HEK293T (cell line): ENCODE data around the gene PBX4.
A peak's percentile ranks its signal among the peaks of the same experiment; 100 is the strongest.
"Not testable (repeated sequence)": the region's sequence is repeated elsewhere in the genome, so short reads cannot be mapped to it uniquely, and the experiment has no call there.

ENCODE experiments used
- CTCF ChIA-PET: fragments of 350-600 bp; formaldehyde crosslinking; extraction: SDS; loops from one replicate; lab custom pipeline; 2021; ENCODE audit warnings: antibody characterized with exemption, inconsistent platforms; lab: Yijun Ruan, JAX
- POLR2A ChIA-PET: fragments of 350-600 bp; formaldehyde crosslinking; extraction: SDS; loops from one replicate; lab custom pipeline; 2020; ENCODE audit warnings: antibody characterized with exemption, inconsistent platforms; lab: Yijun Ruan, JAX
- DNase-seq: peaks from one replicate; pipeline ENCODE4 v3.0.0; 2012; ENCODE audit warnings: mixed read lengths; ENCODE audit errors: extremely low spot score
- ARNT ChIP-seq: fragments of 450-650 bp; IDR thresholded peaks from 2 replicates; pipeline ENCODE4 v1.6.1; 2017; ENCODE audit warnings: mild to moderate bottlenecking
- BHLHE40 ChIP-seq: fragments of 450-650 bp; IDR thresholded peaks from 2 replicates; pipeline ENCODE4 v1.6.1; 2016; ENCODE audit warnings: mild to moderate bottlenecking, moderate library complexity, borderline replicate concordance
- CTBP1 ChIP-seq: fragments of 450-650 bp; IDR thresholded peaks from 2 replicates; pipeline ENCODE4 v1.6.1; 2016; ENCODE audit warnings: borderline replicate concordance
- ELF4 ChIP-seq: fragments of 450-650 bp; IDR thresholded peaks from 2 replicates; pipeline ENCODE4 v1.6.1; 2017; ENCODE audit warnings: antibody characterized with exemption
- FOXA1 ChIP-seq: fragments of 450-650 bp; IDR thresholded peaks from 2 replicates; pipeline ENCODE4 v1.6.1; 2016; ENCODE audit warnings: mild to moderate bottlenecking
- FOXK2 ChIP-seq: fragments of 450-650 bp; IDR thresholded peaks from 2 replicates; pipeline ENCODE4 v1.6.1; 2016; ENCODE audit warnings: mild to moderate bottlenecking
- FOXM1 ChIP-seq: fragments of 450-650 bp; IDR thresholded peaks from 2 replicates; pipeline ENCODE4 v1.6.1; 2017; ENCODE audit warnings: mild to moderate bottlenecking, borderline replicate concordance
- HDGF ChIP-seq: fragments of 450-650 bp; IDR thresholded peaks from 2 replicates; pipeline ENCODE4 v1.6.1; 2017; ENCODE audit warnings: antibody characterized with exemption, borderline replicate concordance
- L3MBTL2 ChIP-seq: fragments of 450-650 bp; conservative IDR thresholded peaks from 2 replicates; pipeline ENCODE4 v1.6.1; 2016; ENCODE audit warnings: mild to moderate bottlenecking
- LEF1 ChIP-seq: fragments of 450-650 bp; IDR thresholded peaks from 2 replicates; pipeline ENCODE4 v1.6.1; 2017; ENCODE audit warnings: mild to moderate bottlenecking, borderline replicate concordance
- NFRKB ChIP-seq: fragments of 450-650 bp; IDR thresholded peaks from 2 replicates; pipeline ENCODE4 v1.6.1; 2016; ENCODE audit warnings: mild to moderate bottlenecking, moderate library complexity
- PKNOX1 ChIP-seq: fragments of 450-650 bp; IDR thresholded peaks from 2 replicates; pipeline ENCODE4 v1.6.1; 2016
- SP1 ChIP-seq: fragments of 450-650 bp; IDR thresholded peaks from 2 replicates; pipeline ENCODE4 v1.6.1; 2017
- SUZ12 ChIP-seq: fragments of 450-650 bp; IDR thresholded peaks from 2 replicates; pipeline ENCODE4 v1.6.1; 2016; ENCODE audit warnings: mild to moderate bottlenecking
- TARDBP ChIP-seq: fragments of 450-650 bp; IDR thresholded peaks from 2 replicates; pipeline ENCODE4 v1.6.1; 2016
- ZNF384 ChIP-seq: fragments of 450-650 bp; IDR thresholded peaks from 2 replicates; pipeline ENCODE4 v1.6.1; 2016

The PBX4 gene

GRCh38 chr19:19618219-19619051, at the start of gene PBX4:
TSS of gene PBX4 (minus strand) at chr19:19618687. CDS start at chr19:19618629, 58 bp downstream.
- ChIA-PET POLR2A (interaction anchor here (1.7 kb wide), 1 partner anchor 44 kb away, joined by 3 read pairs; no protein-coding TSS in a partner anchor), CTCF (no interaction called here)
- TF ChIP-seq HDGF (no peak), L3MBTL2 (peak; percentile 68)
- peak; percentile 98 for DNase-seq

- DNase-seq, POLR2A ChIA-PET, CTCF ChIA-PET: not testable (repeated sequence)
These were observed 47.0 kb upstream of the PBX4 start for GRCh38 chr19:19665420-19665948.

- TF ChIP-seq ZNF384 (no peak), ELF4 (peak; percentile 82), TARDBP (no peak), L3MBTL2 (peak; percentile 45), ARNT (peak; percentile 40; the same call in 1 of the 2 replicates), FOXK2 (no peak), NFRKB (0 out of 2 replicates have a peak, but pooled peaks have one; percentile 65), PKNOX1 (peak; percentile 57), HDGF (no peak), FOXA1 (no peak), LEF1 (peak; percentile 77; the same call in 1 of the 2 replicates)
- CTCF ChIA-PET: no interaction called here
- peak; percentile 87 for DNase-seq
- POLR2A ChIA-PET: interaction anchor here (1.1 to 1.3 kb wide), 2 partner anchors 11 to 46 kb away, joined by 3 to 5 read pairs; no protein-coding TSS in a partner anchor
These were observed 45.0 kb upstream of the PBX4 start, which contains the start of gene ATP13A1 for GRCh38 chr19:19663256-19664120. TSS of gene ATP13A1 (minus strand) at chr19:19663676. CDS start at chr19:19663666, 10 bp downstream.

- peak; percentile 18 for DNase-seq
- TF ChIP-seq CTBP1: no peak
- TF ChIP-seq LEF1: no peak
- TF ChIP-seq TARDBP: no peak
- no peak for TF ChIP-seq FOXA1
- TF ChIP-seq ARNT: no peak
- no peak for TF ChIP-seq SUZ12
- no peak for TF ChIP-seq HDGF
- no peak for TF ChIP-seq BHLHE40
- no peak for TF ChIP-seq L3MBTL2
- TF ChIP-seq PKNOX1: no peak
- TF ChIP-seq ZNF384: no peak
- no peak for TF ChIP-seq ELF4
- no peak for TF ChIP-seq FOXK2
- no peak for TF ChIP-seq NFRKB
- CTCF ChIA-PET: no interaction called here
- POLR2A ChIA-PET: interaction anchor here (1.1 to 1.7 kb wide), 3 partner anchors 10 to 46 kb away, joined by 3 to 7 read pairs (median 5); no protein-coding TSS in a partner anchor
These were observed 44.4 kb upstream of the PBX4 start for GRCh38 chr19:19662871-19663255.

- CTCF ChIA-PET: no interaction called here
- POLR2A ChIA-PET: interaction anchor here (1.1 to 1.7 kb wide), 3 partner anchors 9 to 45 kb away, joined by 3 to 7 read pairs (median 5); no protein-coding TSS in a partner anchor
- DNase-seq: no peak
- TF ChIP-seq ARNT: no peak
- TF ChIP-seq SP1: no peak
- no peak for TF ChIP-seq TARDBP
- TF ChIP-seq FOXM1: no peak
- TF ChIP-seq SUZ12: no peak
- no peak for TF ChIP-seq CTBP1
- no peak for TF ChIP-seq BHLHE40
- TF ChIP-seq ELF4: no peak
- no peak for TF ChIP-seq HDGF
- no peak for TF ChIP-seq PKNOX1
- TF ChIP-seq NFRKB: no peak
- no peak for TF ChIP-seq LEF1
- TF ChIP-seq L3MBTL2: no peak
- TF ChIP-seq FOXK2: no peak
- TF ChIP-seq ZNF384: no peak
These were observed 43.9 kb upstream of the PBX4 start for GRCh38 chr19:19662344-19662743.
